PC-3 (cell line): ENCODE measurements around the gene ATG4B.

Experiments used
- EZH2 ChIP-seq: fragments of 300-600 bp; sonication (generic); IDR thresholded peaks from one replicate; pipeline ENCODE4 v1.6.1; 2017; ENCODE audit warnings: antibody characterized with exemption, mild to moderate bottlenecking, low read length; ENCODE audit not compliant: unreplicated experiment
- EZH2phosphoT487 ChIP-seq: fragments of 300-600 bp; sonication (generic); IDR thresholded peaks from 2 replicates; pipeline ENCODE4 v1.6.1; 2018; ENCODE audit warnings: mild to moderate bottlenecking, antibody characterized with exemption, low read length, borderline replicate concordance
- TF ChIP-seq, protein P1 (sequence below): fragments of 300-600 bp; sonication (generic); conservative IDR thresholded peaks from 2 replicates; pipeline ENCODE4 v1.5.1; 2017; ENCODE audit warnings: antibody characterized with exemption, low read depth, mild to moderate bottlenecking, low read length

DNA sequence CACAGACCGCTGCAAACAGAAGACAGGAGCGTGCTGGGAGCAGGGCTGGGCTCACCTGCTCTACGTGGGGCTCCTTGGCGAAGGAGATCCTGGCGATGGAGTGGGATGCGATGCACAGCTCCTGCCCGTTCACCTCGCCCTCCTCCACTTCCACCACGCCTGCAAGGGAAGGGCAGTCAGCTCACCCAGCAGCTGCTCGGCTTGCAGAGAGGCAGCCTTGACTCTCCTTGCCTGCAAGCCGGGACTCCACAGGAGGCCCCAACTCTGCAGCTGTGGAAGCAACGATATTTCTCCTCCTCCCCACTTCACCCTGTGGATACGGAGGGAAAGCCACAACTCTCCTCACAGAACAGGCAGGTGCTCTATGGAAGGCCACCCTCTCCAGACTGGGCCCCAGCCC, 35.7 kb upstream of the ATG4B start:
- TF ChIP-seq, protein P1, sequence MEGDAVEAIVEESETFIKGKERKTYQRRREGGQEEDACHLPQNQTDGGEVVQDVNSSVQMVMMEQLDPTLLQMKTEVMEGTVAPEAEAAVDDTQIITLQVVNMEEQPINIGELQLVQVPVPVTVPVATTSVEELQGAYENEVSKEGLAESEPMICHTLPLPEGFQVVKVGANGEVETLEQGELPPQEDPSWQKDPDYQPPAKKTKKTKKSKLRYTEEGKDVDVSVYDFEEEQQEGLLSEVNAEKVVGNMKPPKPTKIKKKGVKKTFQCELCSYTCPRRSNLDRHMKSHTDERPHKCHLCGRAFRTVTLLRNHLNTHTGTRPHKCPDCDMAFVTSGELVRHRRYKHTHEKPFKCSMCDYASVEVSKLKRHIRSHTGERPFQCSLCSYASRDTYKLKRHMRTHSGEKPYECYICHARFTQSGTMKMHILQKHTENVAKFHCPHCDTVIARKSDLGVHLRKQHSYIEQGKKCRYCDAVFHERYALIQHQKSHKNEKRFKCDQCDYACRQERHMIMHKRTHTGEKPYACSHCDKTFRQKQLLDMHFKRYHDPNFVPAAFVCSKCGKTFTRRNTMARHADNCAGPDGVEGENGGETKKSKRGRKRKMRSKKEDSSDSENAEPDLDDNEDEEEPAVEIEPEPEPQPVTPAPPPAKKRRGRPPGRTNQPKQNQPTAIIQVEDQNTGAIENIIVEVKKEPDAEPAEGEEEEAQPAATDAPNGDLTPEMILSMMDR, result no peak
- TF ChIP-seq EZH2, result no peak
- no peak for TF ChIP-seq EZH2phosphoT487
